ENCODE data around the gene ALK.

- TF ChIP-seq SIN3A (IDR thresholded peaks at IDR 0.05; ENCODE audit: borderline replicate concordance, insufficient read depth, low read length) (no peak), POLR2AphosphoS5 (IDR thresholded peaks at IDR 0.05; ENCODE audit: low read depth, low read length) (no peak), REST (IDR thresholded peaks at IDR 0.05; ENCODE audit: insufficient read depth in 1 of 2, low read depth in 2 of 2, low read length in 2 of 2) (no peak)
Measured at GRCh38 chr2:29267720-29268119, 653.7 kb downstream of the ALK start.
